GM12873 (cell line): ENCODE measurements around the gene SUOX.

Source experiments
- TF ChIP-seq, protein P1 (sequence below): IDR thresholded peaks from 2 replicates; pipeline ENCODE4 v1.5.1; 2012; ENCODE audit warnings: low read depth, mild to moderate bottlenecking, moderate library complexity, low read length, control low read depth; ENCODE audit not compliant: insufficient read depth; ENCODE audit errors: missing control alignments

The SUOX gene

DNA sequence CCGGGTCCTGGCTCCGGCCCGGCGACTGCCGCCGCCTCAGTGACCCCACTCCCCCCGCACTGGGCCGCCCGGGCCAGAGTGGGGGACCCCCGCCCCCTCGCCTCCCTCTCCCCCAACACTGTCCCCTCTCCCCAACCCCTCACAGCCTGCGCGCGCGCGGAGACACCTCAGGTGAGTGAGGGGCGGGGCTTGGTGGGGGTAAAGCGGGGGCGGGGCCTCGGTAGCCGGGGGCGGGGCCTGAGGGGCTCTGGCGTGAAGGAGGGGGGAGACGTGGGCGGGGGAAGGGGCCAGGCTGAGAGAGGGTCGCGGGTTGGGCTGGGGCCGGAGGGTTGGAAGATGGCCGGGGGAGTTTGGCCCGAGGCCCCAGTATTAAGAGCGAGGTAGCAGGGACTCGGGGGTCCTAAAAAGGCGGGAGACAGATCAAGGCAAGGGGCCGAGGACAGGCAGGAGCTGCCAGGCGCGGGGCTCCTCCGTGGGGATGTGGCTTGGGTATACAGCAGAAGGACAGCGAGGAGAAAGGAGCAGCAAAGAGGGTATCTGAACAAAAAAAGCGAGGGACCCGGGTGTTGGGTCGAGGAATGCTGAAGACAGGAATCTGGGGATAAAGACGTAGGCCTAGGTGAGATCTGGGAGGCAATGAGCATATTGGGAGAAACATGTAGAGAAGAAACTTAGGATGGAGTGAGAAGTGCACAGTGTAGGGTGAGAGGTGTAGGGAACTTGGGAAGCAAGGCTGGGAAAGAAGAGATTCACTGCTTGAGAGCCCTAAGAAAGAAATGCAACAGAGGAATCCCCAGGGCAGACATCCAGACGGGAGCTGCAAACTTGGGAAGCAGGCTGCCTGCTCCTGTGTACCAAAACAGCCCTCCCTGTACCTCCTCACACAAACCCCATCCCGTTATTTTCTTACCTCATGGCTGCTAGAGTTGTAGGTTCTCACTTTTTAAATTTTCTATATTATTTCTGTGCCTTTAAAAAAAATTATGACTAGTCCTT lies 10.8 kb downstream of the SUOX start:
- TF ChIP-seq, protein P1, sequence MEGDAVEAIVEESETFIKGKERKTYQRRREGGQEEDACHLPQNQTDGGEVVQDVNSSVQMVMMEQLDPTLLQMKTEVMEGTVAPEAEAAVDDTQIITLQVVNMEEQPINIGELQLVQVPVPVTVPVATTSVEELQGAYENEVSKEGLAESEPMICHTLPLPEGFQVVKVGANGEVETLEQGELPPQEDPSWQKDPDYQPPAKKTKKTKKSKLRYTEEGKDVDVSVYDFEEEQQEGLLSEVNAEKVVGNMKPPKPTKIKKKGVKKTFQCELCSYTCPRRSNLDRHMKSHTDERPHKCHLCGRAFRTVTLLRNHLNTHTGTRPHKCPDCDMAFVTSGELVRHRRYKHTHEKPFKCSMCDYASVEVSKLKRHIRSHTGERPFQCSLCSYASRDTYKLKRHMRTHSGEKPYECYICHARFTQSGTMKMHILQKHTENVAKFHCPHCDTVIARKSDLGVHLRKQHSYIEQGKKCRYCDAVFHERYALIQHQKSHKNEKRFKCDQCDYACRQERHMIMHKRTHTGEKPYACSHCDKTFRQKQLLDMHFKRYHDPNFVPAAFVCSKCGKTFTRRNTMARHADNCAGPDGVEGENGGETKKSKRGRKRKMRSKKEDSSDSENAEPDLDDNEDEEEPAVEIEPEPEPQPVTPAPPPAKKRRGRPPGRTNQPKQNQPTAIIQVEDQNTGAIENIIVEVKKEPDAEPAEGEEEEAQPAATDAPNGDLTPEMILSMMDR = no peak

DNA sequence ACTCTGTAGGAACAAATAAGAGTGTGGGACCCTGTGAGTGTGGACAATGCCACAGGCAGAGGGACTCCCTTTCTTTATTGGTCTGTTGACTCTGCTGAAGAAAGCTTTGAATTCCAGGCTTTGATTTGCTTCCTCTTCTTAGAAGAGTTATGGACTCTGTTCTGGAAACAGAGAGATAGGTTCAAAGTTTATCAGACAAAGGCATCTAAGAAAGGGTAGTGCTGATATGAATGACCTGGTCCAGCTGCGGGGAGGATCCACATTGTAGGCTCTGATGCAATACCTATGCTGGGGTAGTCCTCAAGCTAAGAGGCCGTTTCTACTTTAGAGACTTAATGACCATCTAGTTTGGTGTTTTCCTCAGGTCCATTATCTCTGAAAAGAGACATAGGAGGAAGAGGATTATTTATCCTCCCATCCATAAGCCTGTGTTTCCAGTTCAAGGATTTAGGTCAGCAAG lies 13.1 kb downstream of the SUOX start:
- TF ChIP-seq, protein P1 = no peak

DNA sequence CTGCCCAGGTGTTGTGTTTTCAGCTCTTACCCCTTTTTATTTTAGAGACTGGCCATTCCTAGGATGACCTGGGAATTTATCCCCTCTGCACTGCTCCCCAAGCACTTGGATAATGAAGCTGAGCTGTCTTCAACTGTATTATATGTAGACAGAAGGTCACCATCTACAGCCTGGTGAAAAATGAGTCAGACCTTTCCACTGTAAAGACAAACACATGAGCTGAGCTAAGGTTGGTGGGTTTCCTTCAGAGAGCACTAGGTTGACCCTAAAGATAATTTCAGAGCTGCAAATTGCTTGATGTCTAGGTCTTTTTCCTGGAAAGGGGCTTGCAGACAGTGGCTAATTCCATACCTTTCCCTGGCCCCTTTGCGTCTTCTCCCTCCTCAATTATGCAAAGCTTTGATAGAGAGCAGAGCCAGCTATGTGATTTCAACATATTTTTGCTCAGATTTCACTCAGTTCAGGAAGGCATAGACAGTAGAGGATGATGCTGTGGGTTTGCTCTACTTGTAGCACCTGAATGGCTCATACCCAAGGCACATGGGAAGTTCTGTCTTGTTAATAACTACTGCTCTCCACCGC lies 14.5 kb downstream of the SUOX start:
- TF ChIP-seq, protein P1 = no peak

DNA sequence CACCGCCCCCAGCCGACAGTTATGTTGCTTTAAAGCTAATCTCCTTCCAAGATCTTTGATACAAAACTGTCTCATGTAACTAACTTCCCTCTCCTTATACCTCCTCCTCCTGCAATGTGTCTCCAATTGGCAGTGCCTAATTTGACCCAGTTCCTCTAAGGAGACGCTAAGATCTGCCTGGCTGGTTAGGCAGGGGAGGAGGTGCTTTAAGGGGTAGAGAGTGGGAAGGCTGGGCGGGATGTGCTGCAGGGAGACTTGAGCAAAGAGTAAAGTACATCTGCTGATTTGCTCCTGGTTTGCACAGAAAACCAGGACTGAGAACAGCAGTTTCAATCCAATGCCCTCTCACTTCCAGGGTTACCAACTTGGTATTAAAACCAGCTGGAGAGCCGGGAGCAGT lies 16.4 kb downstream of the SUOX start:
- TF ChIP-seq, protein P1 = no peak

DNA sequence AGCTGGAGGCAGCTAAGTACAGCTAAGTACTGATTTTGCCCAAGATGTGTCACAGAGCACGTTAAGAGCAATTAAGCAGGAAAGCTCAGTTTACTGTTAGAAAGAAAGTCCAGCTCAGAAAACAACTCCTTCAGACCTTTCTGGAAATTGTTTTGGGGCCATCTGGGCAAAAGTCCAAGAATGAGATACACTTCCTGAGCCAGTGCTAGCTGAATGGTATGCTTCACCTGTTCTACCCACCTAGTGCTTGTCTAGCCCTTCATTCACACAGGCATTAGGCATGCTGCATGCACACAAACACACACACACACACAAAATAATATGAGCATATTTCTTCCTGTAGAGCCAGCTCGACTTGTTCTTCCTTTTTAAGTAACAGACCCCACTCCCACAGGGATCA lies 17.1 kb downstream of the SUOX start:
- TF ChIP-seq, protein P1 = no peak

DNA sequence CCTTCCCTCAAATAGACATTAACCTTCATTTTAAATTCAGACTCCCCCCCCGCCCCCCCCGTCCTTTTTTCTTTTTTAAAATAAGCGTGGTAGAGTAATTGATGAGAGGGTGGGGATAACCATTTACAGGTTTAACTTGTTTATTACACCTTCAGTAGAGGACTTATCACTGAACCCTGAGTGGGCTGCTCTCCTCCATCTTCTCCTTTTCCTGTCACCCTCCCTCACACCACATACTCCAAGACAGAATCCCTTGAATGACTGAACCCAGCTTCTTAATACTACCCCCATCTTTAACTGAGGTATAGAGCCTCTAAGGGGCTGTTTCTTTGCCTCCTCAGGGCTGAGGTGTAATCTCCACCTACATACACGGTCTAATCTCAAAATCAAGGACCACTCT lies 20.1 kb downstream of the SUOX start:
- TF ChIP-seq, protein P1 = no peak

DNA sequence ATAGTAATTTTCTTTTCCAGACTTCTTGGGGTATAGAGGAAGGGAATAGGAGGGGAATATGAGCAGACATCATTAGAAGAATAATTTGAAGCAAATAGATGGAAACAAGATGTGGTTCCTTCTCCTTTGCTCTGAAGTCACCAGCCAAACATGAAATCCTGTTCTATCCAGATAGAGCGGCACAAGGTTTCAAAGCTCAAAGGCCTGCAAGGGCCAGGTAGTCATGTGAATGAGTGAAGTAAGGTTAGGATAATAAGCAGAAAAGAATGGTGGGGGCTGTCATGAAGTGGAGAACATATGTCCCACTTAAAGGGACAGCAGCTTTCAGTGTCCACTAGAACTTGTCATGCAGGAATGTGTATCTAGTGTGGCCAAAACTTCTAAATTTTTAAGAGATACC lies 21.3 kb downstream of the SUOX start:
- TF ChIP-seq, protein P1 = no peak
